ENCODE measurements around the gene P3R3URF.

DNA sequence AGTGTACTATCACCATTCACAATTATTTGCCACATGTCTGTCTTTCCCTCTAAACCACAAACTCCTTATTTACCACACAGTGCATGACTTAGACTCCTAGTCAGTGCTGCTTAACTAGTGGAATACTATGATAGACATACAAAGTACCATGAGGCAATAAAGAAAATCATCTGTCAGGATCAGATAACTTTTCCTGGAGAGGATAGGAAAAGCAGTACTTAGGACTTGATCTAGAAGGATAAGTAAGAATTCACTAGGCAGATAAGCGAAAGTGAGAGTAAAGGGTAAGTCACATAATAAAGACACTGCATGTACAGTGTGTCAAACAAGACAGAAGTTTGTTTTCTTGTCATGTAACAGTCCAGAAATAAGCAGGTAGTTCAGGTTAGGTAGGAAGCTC is 22.6 kb downstream of the P3R3URF start:
- TF ChIP-seq EGR2 (tag by site-specific recombination; IDR thresholded peaks at IDR 0.05; ENCODE audit: low read depth) (no peak), ZBTB17 (tag by site-specific recombination; IDR thresholded peaks at IDR 0.05) (no peak), ZNF24 (tag by site-specific recombination; IDR thresholded peaks at IDR 0.05) (no peak), ZNF140 (tag by site-specific recombination; IDR thresholded peaks at IDR 0.05) (no peak)
- TF ChIP-seq, protein P1, sequence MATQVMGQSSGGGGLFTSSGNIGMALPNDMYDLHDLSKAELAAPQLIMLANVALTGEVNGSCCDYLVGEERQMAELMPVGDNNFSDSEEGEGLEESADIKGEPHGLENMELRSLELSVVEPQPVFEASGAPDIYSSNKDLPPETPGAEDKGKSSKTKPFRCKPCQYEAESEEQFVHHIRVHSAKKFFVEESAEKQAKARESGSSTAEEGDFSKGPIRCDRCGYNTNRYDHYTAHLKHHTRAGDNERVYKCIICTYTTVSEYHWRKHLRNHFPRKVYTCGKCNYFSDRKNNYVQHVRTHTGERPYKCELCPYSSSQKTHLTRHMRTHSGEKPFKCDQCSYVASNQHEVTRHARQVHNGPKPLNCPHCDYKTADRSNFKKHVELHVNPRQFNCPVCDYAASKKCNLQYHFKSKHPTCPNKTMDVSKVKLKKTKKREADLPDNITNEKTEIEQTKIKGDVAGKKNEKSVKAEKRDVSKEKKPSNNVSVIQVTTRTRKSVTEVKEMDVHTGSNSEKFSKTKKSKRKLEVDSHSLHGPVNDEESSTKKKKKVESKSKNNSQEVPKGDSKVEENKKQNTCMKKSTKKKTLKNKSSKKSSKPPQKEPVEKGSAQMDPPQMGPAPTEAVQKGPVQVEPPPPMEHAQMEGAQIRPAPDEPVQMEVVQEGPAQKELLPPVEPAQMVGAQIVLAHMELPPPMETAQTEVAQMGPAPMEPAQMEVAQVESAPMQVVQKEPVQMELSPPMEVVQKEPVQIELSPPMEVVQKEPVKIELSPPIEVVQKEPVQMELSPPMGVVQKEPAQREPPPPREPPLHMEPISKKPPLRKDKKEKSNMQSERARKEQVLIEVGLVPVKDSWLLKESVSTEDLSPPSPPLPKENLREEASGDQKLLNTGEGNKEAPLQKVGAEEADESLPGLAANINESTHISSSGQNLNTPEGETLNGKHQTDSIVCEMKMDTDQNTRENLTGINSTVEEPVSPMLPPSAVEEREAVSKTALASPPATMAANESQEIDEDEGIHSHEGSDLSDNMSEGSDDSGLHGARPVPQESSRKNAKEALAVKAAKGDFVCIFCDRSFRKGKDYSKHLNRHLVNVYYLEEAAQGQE (tag by site-specific recombination; IDR thresholded peaks at IDR 0.05), result no peak
- TF ChIP-seq, protein P2, sequence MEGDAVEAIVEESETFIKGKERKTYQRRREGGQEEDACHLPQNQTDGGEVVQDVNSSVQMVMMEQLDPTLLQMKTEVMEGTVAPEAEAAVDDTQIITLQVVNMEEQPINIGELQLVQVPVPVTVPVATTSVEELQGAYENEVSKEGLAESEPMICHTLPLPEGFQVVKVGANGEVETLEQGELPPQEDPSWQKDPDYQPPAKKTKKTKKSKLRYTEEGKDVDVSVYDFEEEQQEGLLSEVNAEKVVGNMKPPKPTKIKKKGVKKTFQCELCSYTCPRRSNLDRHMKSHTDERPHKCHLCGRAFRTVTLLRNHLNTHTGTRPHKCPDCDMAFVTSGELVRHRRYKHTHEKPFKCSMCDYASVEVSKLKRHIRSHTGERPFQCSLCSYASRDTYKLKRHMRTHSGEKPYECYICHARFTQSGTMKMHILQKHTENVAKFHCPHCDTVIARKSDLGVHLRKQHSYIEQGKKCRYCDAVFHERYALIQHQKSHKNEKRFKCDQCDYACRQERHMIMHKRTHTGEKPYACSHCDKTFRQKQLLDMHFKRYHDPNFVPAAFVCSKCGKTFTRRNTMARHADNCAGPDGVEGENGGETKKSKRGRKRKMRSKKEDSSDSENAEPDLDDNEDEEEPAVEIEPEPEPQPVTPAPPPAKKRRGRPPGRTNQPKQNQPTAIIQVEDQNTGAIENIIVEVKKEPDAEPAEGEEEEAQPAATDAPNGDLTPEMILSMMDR (tag by site-specific recombination; IDR thresholded peaks at IDR 0.05), result no peak
- TF ChIP-seq, protein P3, sequence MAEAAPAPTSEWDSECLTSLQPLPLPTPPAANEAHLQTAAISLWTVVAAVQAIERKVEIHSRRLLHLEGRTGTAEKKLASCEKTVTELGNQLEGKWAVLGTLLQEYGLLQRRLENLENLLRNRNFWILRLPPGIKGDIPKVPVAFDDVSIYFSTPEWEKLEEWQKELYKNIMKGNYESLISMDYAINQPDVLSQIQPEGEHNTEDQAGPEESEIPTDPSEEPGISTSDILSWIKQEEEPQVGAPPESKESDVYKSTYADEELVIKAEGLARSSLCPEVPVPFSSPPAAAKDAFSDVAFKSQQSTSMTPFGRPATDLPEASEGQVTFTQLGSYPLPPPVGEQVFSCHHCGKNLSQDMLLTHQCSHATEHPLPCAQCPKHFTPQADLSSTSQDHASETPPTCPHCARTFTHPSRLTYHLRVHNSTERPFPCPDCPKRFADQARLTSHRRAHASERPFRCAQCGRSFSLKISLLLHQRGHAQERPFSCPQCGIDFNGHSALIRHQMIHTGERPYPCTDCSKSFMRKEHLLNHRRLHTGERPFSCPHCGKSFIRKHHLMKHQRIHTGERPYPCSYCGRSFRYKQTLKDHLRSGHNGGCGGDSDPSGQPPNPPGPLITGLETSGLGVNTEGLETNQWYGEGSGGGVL (tag by site-specific recombination; IDR thresholded peaks at IDR 0.05), result no peak
